WERI-Rb-1 (cell line): ENCODE results near the gene ERO1A.

Experiments
- DNase-seq: peaks from one replicate; pipeline ENCODE4 v3.0.0-alpha.2; 2020
- H3K27ac ChIP-seq: fragments of 250-450 bp; sonication (Bioruptor Pico); 2 replicates; pipeline ENCODE4 v1.5.1; 2020; ENCODE audit warnings: mild to moderate bottlenecking, moderate library complexity
- H3K27me3 ChIP-seq: fragments of 250-450 bp; sonication (Bioruptor Pico); 2 replicates; pipeline ENCODE4 v1.5.1; 2021; ENCODE audit warnings: mild to moderate bottlenecking, low read depth, moderate library complexity; ENCODE audit not compliant: insufficient read depth, severe bottlenecking
- H3K36me3 ChIP-seq: fragments of 250-450 bp; sonication (Bioruptor Pico); 2 replicates; pipeline ENCODE4 v1.5.1; 2020; ENCODE audit warnings: mild to moderate bottlenecking, moderate library complexity
- H3K4me3 ChIP-seq: 2 replicates; pipeline ENCODE4 v1.5.1; 2011; ENCODE audit warnings: low read depth, mild to moderate bottlenecking, control low read depth, low read length
- H3K9me3 ChIP-seq: fragments of 250-450 bp; sonication (Bioruptor Pico); 2 replicates; pipeline ENCODE4 v1.5.1; 2021; ENCODE audit warnings: mild to moderate bottlenecking, moderate library complexity; ENCODE audit not compliant: severe bottlenecking
- CTCF ChIP-seq: IDR thresholded peaks from 2 replicates; pipeline ENCODE4 v1.5.1; 2011; ENCODE audit warnings: low read depth, mild to moderate bottlenecking, control low read depth, inconsistent platforms, low read length

The ERO1A gene

GRCh38 chr14:52678591-52678990, 16.8 kb downstream of the ERO1A start:
- TF ChIP-seq CTCF: peak; percentile 32
- no peak overlapping the region for H3K4me3 ChIP-seq
- no peaks in the 10 kb centered on the region for H3K27me3 ChIP-seq
- DNase-seq: no peak
- H3K27ac ChIP-seq: no peak overlapping the region
- no peaks in the 10 kb centered on the region for H3K9me3 ChIP-seq
- H3K36me3 ChIP-seq: peaks cover 33% of the 10 kb centered on the region

- DNase-seq: no peak
- Histone ChIP-seq H3K36me3 (peaks cover 13% of the 10 kb centered on the region), H3K4me3 (no peak overlapping the region), H3K9me3 (no peaks in the 10 kb centered on the region), H3K27me3 (no peaks in the 10 kb centered on the region), H3K27ac (no peak overlapping the region)
- no peak for TF ChIP-seq CTCF
Observed at GRCh38 chr14:52663850-52664249, 31.5 kb downstream of the ERO1A start.

GRCh38 chr14:52661314-52661713, 34.0 kb downstream of the ERO1A start:
- DNase-seq: no peak
- no peak for TF ChIP-seq CTCF
- no peaks in the 10 kb centered on the region for H3K27me3 ChIP-seq
- H3K4me3 ChIP-seq: no peak overlapping the region
- no peak overlapping the region for H3K27ac ChIP-seq
- H3K36me3 ChIP-seq: peaks cover 20% of the 10 kb centered on the region
- no peaks in the 10 kb centered on the region for H3K9me3 ChIP-seq

GRCh38 chr14:52660832-52661231, 34.5 kb downstream of the ERO1A start:
- Histone ChIP-seq H3K27me3 (no peaks in the 10 kb centered on the region), H3K27ac (no peak overlapping the region), H3K36me3 (peaks cover 18% of the 10 kb centered on the region), H3K9me3 (no peaks in the 10 kb centered on the region), H3K4me3 (no peak overlapping the region)
- no peak for DNase-seq
- no peak for TF ChIP-seq CTCF

- no peaks in the 10 kb centered on the region for H3K27me3 ChIP-seq
- H3K36me3 ChIP-seq: peaks cover 18% of the 10 kb centered on the region
- TF ChIP-seq CTCF: no peak
- H3K27ac ChIP-seq: no peak overlapping the region
- no peak overlapping the region for H3K4me3 ChIP-seq
- no peaks in the 10 kb centered on the region for H3K9me3 ChIP-seq
- DNase-seq: no peak
Observed at GRCh38 chr14:52660325-52660724, 35.0 kb downstream of the ERO1A start.

- no peak overlapping the region for H3K4me3 ChIP-seq
- no peaks in the 10 kb centered on the region for H3K27me3 ChIP-seq
- peaks cover 28% of the 10 kb centered on the region for H3K36me3 ChIP-seq
- no peaks in the 10 kb centered on the region for H3K9me3 ChIP-seq
- H3K27ac ChIP-seq: no peak overlapping the region
- no peak for TF ChIP-seq CTCF
- DNase-seq: no peak
Observed at GRCh38 chr14:52656905-52657304, 38.5 kb downstream of the ERO1A start.
